Cardiac fibroblast (primary cell): ENCODE measurements around the gene TTC39B.
A peak's percentile ranks its signal among the peaks of the same experiment; 100 is the strongest.

Experiments used
- DNase-seq, 2 donors: peaks; one replicate each; pipeline versions ENCODE4 v3.0.0 to v3.0.0-alpha.2; 2010; ENCODE audit warnings: low read depth in 2 of 2
- H3K4me3 ChIP-seq, 2 donors: replicated peaks in 1 of 2; 1 replicate in 1 of 2; 2 replicates in 1 of 2; pipeline ENCODE4 v1.5.1; 2011; ENCODE audit warnings: low read depth in 2 of 2, low read length in 2 of 2, mild to moderate bottlenecking in 2 of 2, moderate library complexity in 1 of 2
- TF ChIP-seq, protein P1 (sequence below): IDR thresholded peaks from one replicate; pipeline ENCODE4 v1.5.1; 2011; ENCODE audit warnings: low read depth, mild to moderate bottlenecking, low read length, inconsistent platforms

The TTC39B gene

DNA sequence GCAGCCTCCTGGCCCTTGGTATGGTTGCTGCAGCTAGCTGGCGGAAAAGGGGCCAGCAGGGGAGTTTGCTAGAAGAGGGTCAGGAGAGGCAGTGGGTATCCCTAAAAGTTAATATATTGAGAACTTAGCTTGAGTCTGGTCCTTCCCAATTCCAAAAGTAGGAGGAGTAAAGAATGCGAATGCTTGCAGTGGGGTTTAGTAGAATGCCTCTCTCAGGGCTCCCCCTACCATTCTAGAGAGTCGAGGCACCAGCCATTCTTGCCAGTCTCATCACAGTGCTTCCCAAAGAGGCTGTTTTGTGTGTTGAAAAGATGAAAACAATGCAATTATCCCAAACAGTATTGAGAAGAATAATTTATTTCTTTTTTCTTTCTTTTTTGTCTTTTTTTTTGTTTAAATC is 26.4 kb downstream of the TTC39B start:
- DNase-seq: no peak
- TF ChIP-seq, protein P1, sequence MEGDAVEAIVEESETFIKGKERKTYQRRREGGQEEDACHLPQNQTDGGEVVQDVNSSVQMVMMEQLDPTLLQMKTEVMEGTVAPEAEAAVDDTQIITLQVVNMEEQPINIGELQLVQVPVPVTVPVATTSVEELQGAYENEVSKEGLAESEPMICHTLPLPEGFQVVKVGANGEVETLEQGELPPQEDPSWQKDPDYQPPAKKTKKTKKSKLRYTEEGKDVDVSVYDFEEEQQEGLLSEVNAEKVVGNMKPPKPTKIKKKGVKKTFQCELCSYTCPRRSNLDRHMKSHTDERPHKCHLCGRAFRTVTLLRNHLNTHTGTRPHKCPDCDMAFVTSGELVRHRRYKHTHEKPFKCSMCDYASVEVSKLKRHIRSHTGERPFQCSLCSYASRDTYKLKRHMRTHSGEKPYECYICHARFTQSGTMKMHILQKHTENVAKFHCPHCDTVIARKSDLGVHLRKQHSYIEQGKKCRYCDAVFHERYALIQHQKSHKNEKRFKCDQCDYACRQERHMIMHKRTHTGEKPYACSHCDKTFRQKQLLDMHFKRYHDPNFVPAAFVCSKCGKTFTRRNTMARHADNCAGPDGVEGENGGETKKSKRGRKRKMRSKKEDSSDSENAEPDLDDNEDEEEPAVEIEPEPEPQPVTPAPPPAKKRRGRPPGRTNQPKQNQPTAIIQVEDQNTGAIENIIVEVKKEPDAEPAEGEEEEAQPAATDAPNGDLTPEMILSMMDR: no peak
- no peak overlapping the region for H3K4me3 ChIP-seq

DNA sequence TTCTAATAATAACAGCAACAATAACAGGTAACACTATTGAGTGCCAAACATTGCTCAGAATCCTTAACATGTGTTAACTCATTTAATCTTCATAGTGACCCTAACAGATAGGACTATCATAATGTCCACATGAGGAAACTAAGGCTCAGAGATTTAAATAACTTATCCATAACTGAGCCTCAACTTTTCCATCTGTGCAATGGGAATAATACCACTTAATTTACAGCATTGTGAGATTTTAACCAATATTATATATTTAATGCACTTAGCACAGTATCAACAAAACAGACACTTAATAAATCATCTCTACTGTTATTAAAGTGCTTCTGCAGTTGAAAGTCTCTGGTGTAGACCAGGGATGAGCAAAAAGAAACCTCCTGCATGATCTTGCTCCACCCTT is 28.2 kb downstream of the TTC39B start:
- no peak for DNase-seq
- H3K4me3 ChIP-seq: no peak overlapping the region
- TF ChIP-seq, protein P1: no peak

DNA sequence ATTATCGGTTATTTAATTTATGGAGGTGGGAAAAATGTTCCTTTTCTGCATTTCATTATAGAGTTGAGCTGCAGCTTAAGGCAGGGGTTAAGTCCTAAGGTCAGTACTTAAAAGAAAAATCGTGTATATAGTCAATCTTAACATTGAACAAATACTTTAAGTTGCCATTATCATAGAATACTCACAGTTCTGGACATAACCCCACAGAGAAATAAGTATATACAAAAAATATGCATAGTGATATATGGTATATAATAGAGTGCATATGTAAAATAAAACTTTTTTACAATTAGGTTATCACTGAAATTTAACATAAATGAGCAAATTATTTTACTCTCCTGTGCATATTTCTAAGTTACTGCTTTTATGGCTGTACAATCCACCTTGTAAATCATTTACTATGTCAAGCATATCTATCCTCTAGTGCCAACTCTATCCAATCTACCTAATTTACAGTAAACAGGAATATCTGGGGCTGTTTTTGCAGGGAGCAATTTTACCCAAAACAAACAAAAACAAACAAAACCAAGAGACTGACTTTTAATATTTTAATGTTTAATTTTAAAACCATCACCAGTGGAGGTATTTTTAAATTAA is 28.8 kb downstream of the TTC39B start:
- TF ChIP-seq, protein P1: no peak
- no peak for DNase-seq
- no peak overlapping the region for H3K4me3 ChIP-seq

DNA sequence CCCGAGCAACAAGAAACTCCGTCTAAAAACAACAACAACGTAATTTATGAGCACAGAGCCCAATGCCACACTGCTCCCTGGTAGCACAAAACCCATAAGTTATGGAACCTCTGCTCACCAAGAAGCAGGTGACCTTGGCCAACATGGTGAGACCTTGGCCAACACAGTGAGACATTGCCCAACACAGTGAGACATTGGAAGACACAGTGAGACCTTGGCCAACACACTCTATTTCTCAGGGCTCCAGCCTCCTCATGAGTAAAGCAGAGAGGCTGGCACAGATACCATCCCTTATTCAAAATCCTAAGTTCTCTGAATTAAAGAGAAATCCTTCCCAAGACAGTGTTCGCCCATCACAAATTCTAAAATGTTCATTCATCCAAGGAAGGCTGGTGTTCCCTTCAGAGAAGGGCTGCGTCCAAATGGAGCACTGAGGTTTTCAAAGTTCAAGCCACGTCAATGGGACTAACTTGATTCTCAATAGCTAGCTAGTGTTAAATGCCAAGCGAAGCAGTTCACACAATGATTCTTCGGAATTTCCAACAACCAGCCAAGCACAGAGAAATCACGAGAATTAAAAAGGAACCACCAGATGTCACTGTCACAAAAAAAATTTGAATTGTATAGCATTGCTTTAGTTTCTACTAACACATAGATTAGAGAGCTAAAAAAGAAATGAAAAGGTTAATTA is 29.5 kb downstream of the TTC39B start:
- TF ChIP-seq, protein P1: no peak
- DNase-seq: peak; percentile 46 to 52
- H3K4me3 ChIP-seq: no peak overlapping the region

DNA sequence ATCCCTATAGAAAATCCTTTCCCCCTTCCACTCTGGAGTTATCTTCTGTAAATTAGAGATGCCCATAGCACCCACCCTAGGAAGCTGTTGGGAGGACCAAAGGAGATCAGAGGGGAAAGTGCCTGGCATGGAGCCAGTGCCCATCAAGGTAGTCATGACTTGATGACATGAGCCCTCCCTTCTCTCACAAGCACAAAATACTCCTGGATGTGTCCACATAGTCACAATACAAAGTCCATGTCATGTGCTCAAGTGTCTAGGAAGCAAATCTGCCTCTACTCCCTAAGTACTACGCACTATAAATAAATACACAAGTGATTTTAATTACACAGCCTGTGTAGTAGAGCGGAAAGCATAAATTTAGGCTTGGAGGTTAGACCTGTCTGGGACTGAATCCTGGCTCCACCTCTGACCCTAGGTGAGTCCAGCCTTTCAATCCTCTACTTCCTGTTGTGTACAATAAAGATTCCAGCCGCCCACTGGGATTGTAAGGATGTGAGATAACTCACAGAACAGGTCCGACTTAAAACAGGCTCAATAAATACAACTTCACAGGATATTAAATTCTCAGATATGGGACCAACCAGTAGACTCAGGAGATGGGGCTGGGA is 30.6 kb downstream of the TTC39B start:
- H3K4me3 ChIP-seq: no peak overlapping the region
- TF ChIP-seq, protein P1: no peak
- no peak for DNase-seq

DNA sequence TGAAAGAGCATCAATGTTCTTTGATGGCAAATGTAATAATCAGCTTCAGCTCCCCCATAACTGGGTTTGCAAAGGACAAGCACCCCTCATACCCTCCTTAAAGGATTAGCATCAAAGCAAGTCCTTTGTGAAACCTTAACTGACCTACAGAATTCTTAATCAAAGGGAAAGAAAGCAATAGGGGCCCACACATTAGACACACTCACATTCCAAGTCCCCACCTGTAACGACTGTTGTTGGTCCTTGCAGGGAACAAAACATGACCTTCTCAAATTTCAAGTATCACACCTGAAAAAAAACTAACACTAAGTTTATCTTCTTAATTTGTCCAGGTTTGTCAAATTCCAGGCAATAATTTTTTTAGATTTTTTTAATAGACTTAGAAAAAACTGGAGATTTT is 32.6 kb downstream of the TTC39B start:
- TF ChIP-seq, protein P1: no peak
- DNase-seq: no peak
- no peak overlapping the region for H3K4me3 ChIP-seq
